GM12878 (cell line): ENCODE data around the gene MRTFA. TPM values are rescaled to one million over a fixed set of nuclear protein-coding genes. Genes with fewer than 3 reads are reported as not detected.

Experiments
- ATF3 ChIP-seq: IDR thresholded peaks from 2 replicates; pipeline ENCODE4 v1.6.1; 2011; ENCODE audit warnings: low read depth, mild to moderate bottlenecking, low read length, moderate library complexity, borderline replicate concordance; ENCODE audit errors: extremely low read depth
- CHD2 ChIP-seq: IDR thresholded peaks from 2 replicates; pipeline ENCODE4 v1.6.1; 2011; ENCODE audit warnings: low read depth, low read length, improper control_type of control experiment, borderline replicate concordance
- E2F8 ChIP-seq: fragments of 450-650 bp; IDR thresholded peaks from 2 replicates; pipeline ENCODE4 v1.6.1; 2018; ENCODE audit warnings: mild to moderate bottlenecking, low read depth, moderate library complexity; ENCODE audit not compliant: partially characterized antibody
- IKZF2 ChIP-seq, 2 experiments: fragments of 450-650 bp; IDR thresholded peaks; 2 replicates each; pipeline ENCODE4 v1.6.1; 2017; ENCODE audit warnings: mild to moderate bottlenecking in 2 of 2, moderate library complexity in 2 of 2
- IRF5 ChIP-seq: fragments of 450-650 bp; IDR thresholded peaks from 2 replicates; pipeline ENCODE4 v1.6.1; 2017; ENCODE audit warnings: borderline replicate concordance
- JUND ChIP-seq: IDR thresholded peaks from 2 replicates; pipeline ENCODE4 v1.6.1; 2012; ENCODE audit warnings: low read depth, mild to moderate bottlenecking, low read length, improper control_type of control experiment, moderate library complexity
- TBL1XR1 ChIP-seq: IDR thresholded peaks from 2 replicates; pipeline ENCODE4 v1.6.1; 2012; ENCODE audit warnings: low read depth, low read length, improper control_type of control experiment
- TCF7 ChIP-seq: IDR thresholded peaks from 2 replicates; pipeline ENCODE4 v1.6.1; 2014; ENCODE audit warnings: antibody characterized with exemption, borderline replicate concordance
- ZBTB4 ChIP-seq: fragments of 450-650 bp; formaldehyde crosslinking; IDR thresholded peaks from 2 replicates; pipeline ENCODE4 v1.4.0; 2022; ENCODE audit warnings: mild to moderate bottlenecking, moderate library complexity
- polyA plus RNA-seq, 11 experiments: library from polyadenylated mRNA; depleted of rRNA in 4 of 11; unstranded in 6 of 11; stranded (reverse) in 5 of 11; fragments of >200 nt; fragmentation: Nextera tagmentation in 4 of 11; fragmentation: Illumina TruSeq in 1 of 11; extraction: Ambion mirVana in 4 of 11; extraction: Trizol in 1 of 11; gene quantifications; 1 replicate in 1 of 11; 2 replicates in 10 of 11; pipeline versions ENCODE4 v1.2.1 to v1.2.3, GENCODE V29; 2011 to 2016; ENCODE audit warnings: inconsistent platforms in 2 of 11, missing spikeins in 2 of 11, low read depth in 1 of 11
- total RNA-seq, 4 experiments: library from RNA; depleted of rRNA in 3 of 4; stranded (reverse); fragments of >200 nt in 3 of 4; fragmentation: Illumina TruSeq in 1 of 4; extraction: Trizol in 1 of 4; gene quantifications; 2 replicates each; pipeline versions ENCODE4 v1.2.1 to v1.2.3, GENCODE V29; 2013 to 2021

Gene MRTFA
- total and polyA plus RNA-seq, 10 of the 15 experiments (the other 5 are each of a cell fraction or from before 2014, with no cell fraction given), result 2.0 to 63.9 (median 17.9) TPM

- TF ChIP-seq ZBTB4 (CRISPR knock-in tag) (no peak), CHD2 (no peak), TBL1XR1 (no peak), E2F8 (no peak), IKZF2 (IDR thresholded peaks at IDR 0.05) (no peak), JUND (no peak), ATF3 (no peak), TCF7 (no peak), IRF5 (no peak)
These were observed 202.4 kb downstream of the MRTFA start (continued) for GRCh38 chr22:40434106-40434505.
